GM12878 (cell line): ENCODE measurements around the gene MGAT5. TPM values are rescaled to one million over a fixed set of nuclear protein-coding genes. Genes with fewer than 3 reads are reported as not detected.

Experiments used
- ATAC-seq: fragments of 200-7000 bp; cut with Tn5 transposase; 3 replicates; pipeline ENCODE4 v1.9.1; 2020; ENCODE audit warnings: mild to moderate bottlenecking, moderate library complexity
- Bru-seq: library from RNA; stranded (reverse); fragments of 400-500 nt; gene quantifications from one replicate; lab custom pipeline; 2021; lab: Mats Ljungman, UMichigan
- BruChase-seq, 2 experiments: library from RNA; stranded (reverse); fragments of 400-500 nt; gene quantifications; one replicate each; lab custom pipeline; 2021; lab: Mats Ljungman, UMichigan
- BruUV-seq: library from RNA; stranded (reverse); fragments of 400-500 nt; replicated peaks from 2 replicates; lab custom pipeline; 2021; lab: Mats Ljungman, UMichigan
- CTCF ChIA-PET: fragments of 300-600 bp; sonication (Branson Sonifier 250); formaldehyde crosslinking; extraction: SDS; loops from one replicate; lab custom pipeline; 2021; ENCODE audit warnings: inconsistent platforms; lab: Yijun Ruan, JAX
- POLR2A ChIA-PET: fragments of 350-600 bp; formaldehyde crosslinking; extraction: SDS; loops from one replicate; lab custom pipeline; 2021; ENCODE audit warnings: inconsistent platforms; lab: Charles Lee
- RAD21 ChIA-PET: fragments of 300-600 bp; sonication (Branson Sonifier 250); formaldehyde crosslinking; loops from one replicate; lab custom pipeline; 2023; ENCODE audit warnings: antibody characterized with exemption; ENCODE audit not compliant: unreplicated experiment; lab: Charles Lee
- SMC1A ChIA-PET: fragments of 300-600 bp; sonication (Branson Sonifier 250); formaldehyde crosslinking; loops from one replicate; lab custom pipeline; 2023; ENCODE audit not compliant: unreplicated experiment, uncharacterized antibody; lab: Charles Lee
- DNase-seq: peaks from one replicate; pipeline ENCODE4 v3.0.0-alpha.2; 2011; ENCODE audit warnings: low read depth, low spot score
- FAIRE-seq: peaks from 3 replicates; lab custom pipeline; 2011; peaks lifted over from hg19 to GRCh38; lab: Jason Lieb, UNC
- H2AFZ ChIP-seq: 2 replicates; pipeline ENCODE4 v1.6.0; 2011; ENCODE audit warnings: low read depth, low read length, control low read depth; ENCODE audit not compliant: control insufficient read depth
- H3K27ac ChIP-seq: 2 replicates; pipeline ENCODE4 v1.5.1; 2011; ENCODE audit warnings: control low read depth; ENCODE audit not compliant: control insufficient read depth, insufficient read depth
- H3K27me3 ChIP-seq, 2 experiments: replicated peaks in 1 of 2; 2 replicates each; pipeline versions ENCODE4 v1.6.0 to v1.6.1; 2011; ENCODE audit warnings: low read length in 1 of 2; ENCODE audit not compliant: control insufficient read depth in 2 of 2, insufficient read depth in 2 of 2
- H3K36me3 ChIP-seq, 2 experiments: 2 replicates each; pipeline ENCODE4 v1.5.1; 2011; ENCODE audit warnings: low read length in 1 of 2; ENCODE audit not compliant: control insufficient read depth in 2 of 2, insufficient read depth in 2 of 2
- H3K4me1 ChIP-seq: 2 replicates; pipeline ENCODE4 v1.6.1; 2011; ENCODE audit warnings: mild to moderate bottlenecking, low read length, moderate library complexity, mixed read lengths; ENCODE audit not compliant: control insufficient read depth, insufficient read depth
- H3K4me2 ChIP-seq: 2 replicates; pipeline ENCODE4 v1.6.0; 2011; ENCODE audit warnings: control low read depth; ENCODE audit not compliant: control insufficient read depth, insufficient read depth
- H3K4me3 ChIP-seq: fragments of 200-600 bp; sonication (generic); 2 replicates; pipeline ENCODE4 v1.5.1; 2016
- H3K79me2 ChIP-seq: 2 replicates; pipeline ENCODE4 v1.6.0; 2011; ENCODE audit warnings: low read length; ENCODE audit not compliant: control insufficient read depth, insufficient read depth
- H3K9ac ChIP-seq: 2 replicates; pipeline ENCODE4 v1.8.0; 2011; ENCODE audit warnings: low read length, control low read depth, mixed read lengths; ENCODE audit not compliant: control insufficient read depth, insufficient read depth
- H3K9me3 ChIP-seq: replicated peaks from 3 replicates; pipeline ENCODE4 v1.5.1; 2011; ENCODE audit warnings: mild to moderate bottlenecking, low read length; ENCODE audit not compliant: control insufficient read depth, insufficient read depth
- H4K20me1 ChIP-seq: 2 replicates; pipeline ENCODE4 v1.6.0; 2011; ENCODE audit not compliant: control insufficient read depth, insufficient read depth
- SPI1 ChIP-seq: IDR thresholded peaks from 2 replicates; pipeline ENCODE4 v1.6.1; 2011; ENCODE audit warnings: low read depth, mild to moderate bottlenecking, low read length, moderate library complexity, borderline replicate concordance; ENCODE audit not compliant: insufficient read depth
- TCF12 ChIP-seq: IDR thresholded peaks from 2 replicates; pipeline ENCODE4 v1.6.1; 2011; ENCODE audit warnings: low read depth, mild to moderate bottlenecking, low read length
- ZSCAN29 ChIP-seq: fragments of 450-650 bp; IDR thresholded peaks from 2 replicates; pipeline ENCODE4 v1.6.1; 2017; ENCODE audit warnings: mild to moderate bottlenecking, moderate library complexity
- WGBS: methylation state at CpG from one replicate; pipeline ENCODE4 v1.1.6; 2016; ENCODE audit warnings: low lambda C conversion rate; ENCODE audit not compliant: insufficient replicate concordance, insufficient coverage; ENCODE audit errors: missing lambda C conversion rate; 5-methylcytosine and 5-hydroxymethylcytosine counted together
- in situ Hi-C: fragments of 300-500 bp; cut with MboI; formaldehyde crosslinking; loops from 9 replicates; pipeline ENCODE4 v1.14.3; 2018; ENCODE audit warnings: mixed read lengths
- intact Hi-C: fragments of 100-400 bp; cut with micrococcal nuclease; formaldehyde crosslinking; loops from one replicate; pipeline ENCODE4 v1.14.2; 2022; ENCODE audit not compliant: unreplicated experiment
- long read RNA-seq, 2 experiments: library from polyadenylated mRNA; unstranded; transcript quantifications; one replicate each; pipeline ENCODE4 v2.0.0, GENCODE V29; 2019 to 2020
- polyA minus RNA-seq, 3 experiments: library from RNA; depleted of rRNA, polyadenylated mRNA; stranded (reverse); fragments of >200 nt; gene quantifications; 2 replicates each; pipeline ENCODE4 v1.2.3, GENCODE V29; 2011
- polyA plus RNA-seq, 11 experiments: library from polyadenylated mRNA; depleted of rRNA in 4 of 11; unstranded in 6 of 11; stranded (reverse) in 5 of 11; fragments of >200 nt; fragmentation: Nextera tagmentation in 4 of 11; fragmentation: Illumina TruSeq in 1 of 11; extraction: Ambion mirVana in 4 of 11; extraction: Trizol in 1 of 11; gene quantifications; 1 replicate in 1 of 11; 2 replicates in 10 of 11; pipeline versions ENCODE4 v1.2.1 to v1.2.3, GENCODE V29; 2011 to 2016; ENCODE audit warnings: inconsistent platforms in 2 of 11, missing spikeins in 2 of 11, low read depth in 1 of 11
- total RNA-seq, 4 experiments: library from RNA; depleted of rRNA in 3 of 4; stranded (reverse); fragments of >200 nt in 3 of 4; fragmentation: Illumina TruSeq in 1 of 4; extraction: Trizol in 1 of 4; gene quantifications; 2 replicates each; pipeline versions ENCODE4 v1.2.1 to v1.2.3, GENCODE V29; 2013 to 2021
- TF ChIP-seq, protein P1 (sequence below): IDR thresholded peaks from 2 replicates; pipeline ENCODE4 v1.6.1; 2012; ENCODE audit warnings: low read depth, low read length, improper control_type of control experiment

Gene MGAT5
- total RNA-seq (2013; cell fraction: nucleolus; rRNA removed) = 135 and 137 TPM in 2 replicates
- total RNA-seq (2014; rRNA removed) (54.3 and 54.6 TPM in 2 replicates), total RNA-seq (2014; rRNA removed; fragmentation: Illumina TruSeq; extraction: Trizol) (53.7 and 54.0 TPM in 2 replicates), total RNA-seq (2021) (104 and 109 TPM in 2 replicates), polyA plus RNA-seq (2011; rRNA removed) (30.1 and 31.5 TPM in 2 replicates), polyA plus RNA-seq (2014; fragmentation: Illumina TruSeq; extraction: Trizol) (55.3 and 58.4 TPM in 2 replicates), polyA plus RNA-seq (2014; fragmentation: Nextera tagmentation; extraction: Ambion mirVana) (1 to 10 TPM; 9.1 to 9.8 TPM), polyA plus RNA-seq (2014; rRNA removed) (40.2 and 40.9 TPM in 2 replicates), polyA plus RNA-seq (2016; fragmentation: Nextera tagmentation; extraction: Ambion mirVana) (1 to 10 TPM; 4.9 to 6.3 TPM), polyA minus RNA-seq (2011; rRNA and poly(A)+ RNA removed) (126 and 130 TPM in 2 replicates), Bru-seq, nascent RNA (percentile 87 among the genes with signal in this experiment), BruChase-seq, experiment 1, labeled RNA remaining after a 6-hour chase (percentile 85 among the genes with signal in this experiment), BruChase-seq, experiment 2, labeled RNA remaining after a 2-hour chase (percentile 82 among the genes with signal in this experiment)
- polyA plus RNA-seq (2011; ENCODE audit: low read depth) = 32.2 TPM
- 34.4 and 35.9 TPM in 2 replicates for polyA plus RNA-seq (2011; cell fraction: cytosol; rRNA removed)
- 27.6 and 27.9 TPM in 2 replicates for polyA plus RNA-seq (2011; cell fraction: nucleus; rRNA removed)
- polyA plus RNA-seq (2012) = 33.0 and 39.4 TPM in 2 replicates
- polyA minus RNA-seq (2011; cell fraction: cytosol; rRNA and poly(A)+ RNA removed) = 31.1 and 35.7 TPM in 2 replicates
- polyA minus RNA-seq (2011; cell fraction: nucleus; rRNA and poly(A)+ RNA removed) = 117 and 129 TPM in 2 replicates
- long read RNA-seq, experiment 1, partial matches to known transcripts = 0 of 2 reads
- long read RNA-seq, experiment 1, other reads (novel, unspliced or antisense) = 2 of 2 reads
- long read RNA-seq, experiment 2, partial matches to known transcripts = 0 of 37 reads
- long read RNA-seq, experiment 2, other reads (novel, unspliced or antisense) = 37 of 37 reads

DNA sequence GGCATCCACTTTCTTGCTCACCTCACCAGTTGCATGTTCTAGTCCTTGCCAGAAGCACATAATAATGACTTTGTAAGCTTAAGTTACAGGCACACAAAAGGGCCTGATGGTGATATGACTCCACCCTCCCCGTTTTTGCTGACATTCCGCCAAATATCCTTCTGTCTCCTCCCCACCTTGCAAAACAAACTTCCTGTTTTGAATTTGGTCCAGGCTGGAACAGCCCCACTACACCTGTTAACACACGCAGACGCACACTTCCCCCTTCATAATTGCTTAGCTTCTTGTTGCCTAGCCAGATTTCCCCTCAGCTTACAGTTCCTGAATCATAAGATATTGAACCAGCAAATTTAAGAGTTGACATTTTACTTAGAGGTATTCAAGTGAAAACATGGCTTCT lies at the start of gene MGAT5:
TSS of gene MGAT5 (plus strand) at position 269 of the 400 bp plus-strand sequence. CDS start 332 bp downstream, outside the sequence.
- ChIA-PET POLR2A (interaction anchor here (1.2 to 1.9 kb wide), 4 partner anchors 8 to 21 kb away, joined by 3 to 6 read pairs (median 4); no protein-coding TSS in a partner anchor), CTCF (interaction anchor here (0.9 to 2.7 kb wide), 9 partner anchors 8 to 158 kb away, joined by 3 to 20 read pairs (median 6); no protein-coding TSS in a partner anchor), SMC1A (interaction anchor here (0.6 to 5.7 kb wide), 22 partner anchors 7 to 158 kb away, joined by 3 to 27 read pairs (median 4); no protein-coding TSS in a partner anchor), RAD21 (interaction anchor here (0.8 to 3.7 kb wide), 11 partner anchors 8 to 158 kb away, joined by 3 to 19 read pairs (median 4); no protein-coding TSS in a partner anchor)
- no peak for DNase-seq
- no TSS peak for BruUV-seq
- in situ Hi-C loops = no loop called here
- FAIRE-seq = no peak
- H3K9me3 ChIP-seq = no peaks in the 10 kb centered on the region
- H3K4me3 ChIP-seq = peak within 1 kb of the TSS; percentile 21; the same call in 1 of the 2 replicates
- H3K27me3 ChIP-seq = no peaks in the 10 kb centered on the region
- peak within 1 kb of the TSS; percentile 24 for H3K9ac ChIP-seq
- H4K20me1 ChIP-seq = no peaks in the 10 kb centered on the region
- peak; percentile 8 for ATAC-seq
- WGBS = 3% methylated on average over 4 of the region's 4 CpGs
- peak within 1 kb of the TSS; percentile 67 for H3K27ac ChIP-seq
- TF ChIP-seq, protein P1, sequence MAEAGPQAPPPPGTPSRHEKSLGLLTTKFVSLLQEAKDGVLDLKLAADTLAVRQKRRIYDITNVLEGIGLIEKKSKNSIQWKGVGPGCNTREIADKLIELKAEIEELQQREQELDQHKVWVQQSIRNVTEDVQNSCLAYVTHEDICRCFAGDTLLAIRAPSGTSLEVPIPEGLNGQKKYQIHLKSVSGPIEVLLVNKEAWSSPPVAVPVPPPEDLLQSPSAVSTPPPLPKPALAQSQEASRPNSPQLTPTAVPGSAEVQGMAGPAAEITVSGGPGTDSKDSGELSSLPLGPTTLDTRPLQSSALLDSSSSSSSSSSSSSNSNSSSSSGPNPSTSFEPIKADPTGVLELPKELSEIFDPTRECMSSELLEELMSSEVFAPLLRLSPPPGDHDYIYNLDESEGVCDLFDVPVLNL = no peak
- TF ChIP-seq SPI1 = peak; percentile 60; the same call in 1 of the 2 replicates
- TF ChIP-seq ZSCAN29 = no peak
- TF ChIP-seq TCF12 = peak; percentile 44; the same call in 1 of the 2 replicates
- H3K4me2 ChIP-seq = peak within 1 kb of the TSS; percentile 32
- H2AFZ ChIP-seq = no peak within 1 kb of the TSS
- H3K36me3 ChIP-seq = peaks cover 3 to 10% of the 10 kb centered on the region in 2 experiments
- H3K79me2 ChIP-seq = peaks cover 95% of the 10 kb centered on the region
- intact Hi-C loops = loop anchor here (1.0 to 2.0 kb wide), 2 partner anchors 21 to 29 kb away; no protein-coding TSS in a partner anchor
- H3K4me1 ChIP-seq = peaks cover 82% of the 10 kb centered on the region
